Spleen (tissue), 11 donors: ENCODE results near the gene FLVCR2. TPM values are rescaled to one million over a fixed set of nuclear protein-coding genes. Genes with fewer than 3 reads are reported as not detected.
A peak's percentile ranks its signal among the peaks of the same experiment; 100 is the strongest.

Experiments used
- DNase-seq: peaks from one replicate; pipeline ENCODE4 v3.0.0-alpha.2; 2020
- H3K27ac ChIP-seq, 8 donors: fragments of 200-600 bp; sonication (generic) in 7 of 8; 1 replicate in 4 of 8; 2 replicates in 4 of 8; pipeline versions ENCODE4 v1.5.0 to v1.8.0; 2016 to 2021; ENCODE audit warnings: inconsistent platforms in 4 of 8, mild to moderate bottlenecking in 4 of 8, moderate library complexity in 1 of 8
- H3K27me3 ChIP-seq, 7 donors: fragments of 200-600 bp; sonication (generic) in 6 of 7; replicated peaks in 1 of 7; 1 replicate in 4 of 7; 2 replicates in 3 of 7; pipeline versions ENCODE4 v1.5.0 to v1.8.0; 2016 to 2021; ENCODE audit warnings: inconsistent platforms in 3 of 7, mild to moderate bottlenecking in 1 of 7
- H3K36me3 ChIP-seq, 6 donors: fragments of 200-600 bp; sonication (generic) in 5 of 6; 1 replicate in 4 of 6; 2 replicates in 2 of 6; pipeline versions ENCODE4 v1.5.0 to v1.8.0; 2016 to 2021; ENCODE audit warnings: inconsistent platforms in 2 of 6
- H3K4me1 ChIP-seq, 6 donors: fragments of 200-600 bp; sonication (generic) in 5 of 6; 1 replicate in 3 of 6; 2 replicates in 3 of 6; pipeline versions ENCODE4 v1.5.0 to v1.8.0; 2016 to 2021; ENCODE audit warnings: inconsistent platforms in 3 of 6
- H3K4me3 ChIP-seq, 8 donors: fragments of 200-600 bp; sonication (generic) in 7 of 8; 1 replicate in 4 of 8; 2 replicates in 4 of 8; pipeline versions ENCODE4 v1.5.0 to v1.8.0; 2016 to 2021; ENCODE audit warnings: inconsistent platforms in 4 of 8, mild to moderate bottlenecking in 4 of 8, moderate library complexity in 2 of 8
- H3K9me3 ChIP-seq, 8 donors: fragments of 200-600 bp; sonication (generic) in 7 of 8; 1 replicate in 4 of 8; 2 replicates in 4 of 8; pipeline versions ENCODE4 v1.5.0 to v1.8.0; 2016 to 2021; ENCODE audit warnings: inconsistent platforms in 4 of 8
- CTCF ChIP-seq, 11 experiments: fragments of 200-600 bp in 7 of 11; fragments of 450-650 bp in 4 of 11; sonication (generic) in 4 of 11; IDR thresholded peaks in 8 of 11; conservative IDR thresholded peaks in 3 of 11; 1 replicate in 7 of 11; 2 replicates in 4 of 11; pipeline versions ENCODE4 v1.4.0 to v1.8.0; 2016 to 2021; ENCODE audit warnings: antibody characterized with exemption in 11 of 11, inconsistent platforms in 4 of 11, mild to moderate bottlenecking in 1 of 11
- POLR2A ChIP-seq, 3 donors: fragments of 450-650 bp; IDR thresholded peaks; one replicate each; pipeline ENCODE4 v1.5.1; 2017; ENCODE audit warnings: antibody characterized with exemption in 3 of 3, mild to moderate bottlenecking in 1 of 3
- POLR2AphosphoS5 ChIP-seq, 3 donors: sonication (generic); formaldehyde crosslinking; IDR thresholded peaks; one replicate each; pipeline ENCODE4 v1.5.1; 2017; ENCODE audit warnings: antibody characterized with exemption in 3 of 3
- WGBS, 5 donors: extraction: QIAGEN DNeasy Blood & Tissue Kit in 3 of 5; methylation state at CpG; one replicate each; pipeline versions ENCODE4 v1.1.5 to v1.1.7; 2013 to 2018; 5-methylcytosine and 5-hydroxymethylcytosine counted together
- intact Hi-C: fragments of 100-400 bp; cut with DNase I; formaldehyde crosslinking; loops from one replicate; pipeline ENCODE4 v1.15.0; 2023; ENCODE audit warnings: low total_unique reads
- polyA plus RNA-seq, 3 donors: library from polyadenylated mRNA; stranded (reverse); fragments of 200-250 nt; gene quantifications; one replicate each; pipeline ENCODE4 v1.2.1, GENCODE V29; 2013
- total RNA-seq, 7 donors: library from RNA; depleted of rRNA in 3 of 7; stranded (reverse); fragments of >200 nt in 3 of 7; fragmentation: NEBNext Ultra II Directional in 4 of 7; extraction: Animal tissue kit (Norgen Biotek cat#: 25700) in 4 of 7; gene quantifications; one replicate each; pipeline versions ENCODE4 v1.1.0 to v1.2.1, GENCODE V29; 2016 to 2021
- donor health status: healthy with polysubstance abuse.
- donor health status: DM: no; HTN: no; CAD: no; lungs with moderate emphysema.
- donor health status: DM: no; HTN: no; CAD: no.
- donor health status: Bipolar disorder and iron deficiency.
- donor health status: healthy.
- donor health status: DM: no; HTN: no; CAD: no.
- donor health status: DM: yes; HTN: yes; CAD: no.

FLVCR2 gene
- total and polyA plus RNA-seq, 10 donors: 4.8 to 47.9 (median 30.2) TPM

- H3K4me1 ChIP-seq: peaks cover 43 to 80% (median 55%) of the 10 kb centered on the region in 6 donors
- H3K4me3 ChIP-seq: no peak overlapping the region
- no peaks in the 10 kb centered on the region for H3K9me3 ChIP-seq
- intact Hi-C loops: no loop called here
- DNase-seq: no peak
- 44 to 71% (median 53%) methylated on average over 17 of the region's 17 CpGs for WGBS, 5 donors
- peaks cover 0 to 23% (median 0%) of the 10 kb centered on the region in 6 donors for H3K36me3 ChIP-seq
- TF ChIP-seq CTCF (IDR thresholded peaks at IDR 0.05 in 8 of 11, conservative IDR thresholded peaks at IDR 0.05 in 3 of 11): no peak
- TF ChIP-seq POLR2AphosphoS5 (IDR thresholded peaks at IDR 0.05): no peak
- TF ChIP-seq POLR2A (IDR thresholded peaks at IDR 0.05): no peak
- H3K27ac ChIP-seq: peak overlapping the region in 7 of 8 donors; percentile 15 to 94 (median 90)
- no peaks in the 10 kb centered on the region for H3K27me3 ChIP-seq
Observed at GRCh38 chr14:75539561-75540478, 38.6 kb upstream of the FLVCR2 start.

- Histone ChIP-seq H3K9me3 (no peaks in the 10 kb centered on the region), H3K4me1 (peaks cover 43 to 86% (median 55%) of the 10 kb centered on the region in 6 donors), H3K27me3 (no peaks in the 10 kb centered on the region), H3K4me3 (no peak overlapping the region), H3K36me3 (peaks cover 0 to 18% (median 0%) of the 10 kb centered on the region in 6 donors), H3K27ac (peak overlapping the region in 7 of 8 donors; percentile 15 to 94 (median 90))
- TF ChIP-seq CTCF (IDR thresholded peaks at IDR 0.05 in 8 of 11, conservative IDR thresholded peaks at IDR 0.05 in 3 of 11) (no peak), POLR2AphosphoS5 (IDR thresholded peaks at IDR 0.05) (no peak), POLR2A (IDR thresholded peaks at IDR 0.05) (no peak)
- WGBS, 5 donors: 62 to 77% (median 73%) methylated on average over 7 of the region's 7 CpGs
- intact Hi-C loops: no loop called here
- DNase-seq: no peak
Observed at GRCh38 chr14:75540479-75540851, 38.0 kb upstream of the FLVCR2 start.

DNA sequence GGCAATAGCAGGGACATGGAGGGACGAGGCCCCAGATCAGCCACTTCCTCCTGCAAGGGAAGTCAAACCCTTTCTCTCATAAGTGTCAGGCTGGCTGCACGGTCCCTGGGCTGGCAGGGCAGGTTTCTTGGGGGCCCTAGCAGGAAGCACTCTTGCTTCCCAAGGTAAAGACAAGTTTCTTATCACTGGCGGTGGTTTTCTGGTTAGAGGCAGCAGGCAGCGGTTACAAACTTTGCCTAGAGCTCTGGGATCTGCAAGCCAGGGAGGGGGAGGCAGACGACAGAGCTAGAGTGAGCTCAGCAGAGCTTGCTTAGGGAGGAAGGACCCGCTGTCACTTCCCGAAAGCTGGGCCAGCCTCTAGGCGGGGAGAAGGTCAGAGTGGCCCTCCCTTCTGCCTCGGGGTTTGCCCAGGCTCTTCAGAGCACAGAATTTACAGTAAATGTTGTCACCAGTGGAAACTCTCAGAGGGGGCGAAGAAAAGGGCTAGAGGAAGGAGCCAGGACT is 35.8 kb upstream of the FLVCR2 start:
- Histone ChIP-seq H3K4me3 (peak overlapping the region in 3 of 8 donors; percentile 8 to 51 (median 10)), H3K4me1 (peaks cover 41 to 82% (median 51%) of the 10 kb centered on the region in 6 donors), H3K27ac (peak overlapping the region; percentile 65 to 94 (median 89)), H3K36me3 (peaks cover 0 to 22% (median 7%) of the 10 kb centered on the region in 6 donors), H3K9me3 (no peaks in the 10 kb centered on the region), H3K27me3 (no peaks in the 10 kb centered on the region)
- WGBS, 5 donors: 0 to 2% (median 1%) methylated on average over 10 of the region's 10 CpGs
- peak; percentile 96 for DNase-seq
- TF ChIP-seq POLR2AphosphoS5 (IDR thresholded peaks at IDR 0.05) (peak; percentile 73 to 87 (median 84)), POLR2A (IDR thresholded peaks at IDR 0.05) (peak in 1 of 3 donors; percentile 39), CTCF (IDR thresholded peaks at IDR 0.05 in 8 of 11, conservative IDR thresholded peaks at IDR 0.05 in 3 of 11) (no peak)
- intact Hi-C loops: no loop called here

GRCh38 chr14:75543253-75543652 is 35.2 kb upstream of the FLVCR2 start:
- H3K36me3 ChIP-seq: peaks cover 0 to 28% (median 10%) of the 10 kb centered on the region in 6 donors
- no peaks in the 10 kb centered on the region for H3K9me3 ChIP-seq
- no peaks in the 10 kb centered on the region for H3K27me3 ChIP-seq
- peaks cover 41 to 85% (median 56%) of the 10 kb centered on the region in 6 donors for H3K4me1 ChIP-seq
- no peak for DNase-seq
- intact Hi-C loops: no loop called here
- peak overlapping the region in 3 of 8 donors; percentile 8 to 51 (median 10) for H3K4me3 ChIP-seq
- WGBS, 5 donors: 7 to 23% (median 15%) methylated on average over 4 of the region's 4 CpGs
- TF ChIP-seq CTCF (IDR thresholded peaks at IDR 0.05 in 8 of 11, conservative IDR thresholded peaks at IDR 0.05 in 3 of 11) (no peak), POLR2A (IDR thresholded peaks at IDR 0.05) (no peak)
- H3K27ac ChIP-seq: peak overlapping the region; percentile 65 to 94 (median 89)
